Glomerular visceral epithelial cell (primary cell): ENCODE results near the gene EHMT1.

ENCODE experiments used
- DNase-seq: peaks from one replicate; pipeline ENCODE4 v3.0.0-alpha.2; 2016; ENCODE audit errors: extremely low spot score

Gene EHMT1

GRCh38 chr9:137618105-137619067 is at the start of gene EHMT1:
TSS of gene EHMT1 (plus strand) at chr9:137619005. CDS start at chr9:137619029, 24 bp downstream.
- peak; percentile 93 for DNase-seq

GRCh38 chr9:137569609-137570203 is 49.1 kb upstream of the EHMT1 start:
- DNase-seq, result no peak

GRCh38 chr9:137570566-137570965 is 48.2 kb upstream of the EHMT1 start:
- DNase-seq, result no peak

- DNase-seq, result no peak
Observed at GRCh38 chr9:137574192-137574591, 44.6 kb upstream of the EHMT1 start.

DNA sequence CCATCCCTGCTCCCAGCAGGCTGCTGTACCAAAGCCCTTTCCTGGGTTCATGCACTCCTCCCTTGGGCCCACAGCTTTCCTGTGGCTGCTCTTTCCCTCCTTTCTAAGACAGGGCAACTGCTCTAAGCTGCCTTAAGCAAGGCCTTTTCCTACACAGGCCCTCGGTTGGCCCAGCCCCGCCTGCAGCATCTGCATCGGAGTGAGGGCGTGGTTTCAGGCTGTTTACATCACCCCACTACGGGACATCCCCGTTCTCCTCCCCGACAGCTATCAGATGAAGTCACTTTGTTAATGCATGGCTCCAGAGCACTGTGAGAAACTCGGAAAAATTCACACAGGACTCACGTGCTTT is 43.5 kb upstream of the EHMT1 start:
- no peak for DNase-seq

DNA sequence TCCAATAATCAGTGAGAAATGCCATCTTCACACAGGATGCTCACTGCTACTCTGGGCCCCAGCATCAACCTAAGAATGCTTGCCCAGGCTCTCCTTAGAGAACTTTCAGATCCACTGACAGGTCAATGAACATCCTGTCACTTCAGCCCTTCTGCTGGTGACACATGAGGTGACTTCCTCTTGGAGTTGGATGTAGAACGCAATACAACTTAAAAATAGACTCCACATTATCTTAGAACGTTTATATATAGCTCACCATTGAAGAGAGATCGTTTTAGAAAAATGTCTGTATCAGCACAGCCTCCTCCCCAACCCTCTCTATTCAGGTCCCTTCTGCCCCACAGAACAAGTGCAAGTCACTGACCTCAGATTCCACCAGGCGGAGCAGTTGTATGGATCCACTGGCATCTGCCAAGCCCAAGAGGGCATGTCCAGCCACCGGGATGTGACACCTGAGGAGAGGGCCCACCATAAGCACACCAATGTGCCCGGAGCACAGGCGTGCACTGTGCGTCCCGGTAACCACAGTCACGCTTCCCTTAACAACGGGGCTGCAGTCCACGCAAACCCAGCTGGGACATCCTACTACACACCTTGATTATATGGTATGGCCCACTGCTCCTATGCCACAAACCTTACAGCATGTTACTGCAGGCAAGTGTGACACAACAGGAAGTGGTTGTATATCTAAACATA is 42.9 kb upstream of the EHMT1 start:
- no peak for DNase-seq

DNA sequence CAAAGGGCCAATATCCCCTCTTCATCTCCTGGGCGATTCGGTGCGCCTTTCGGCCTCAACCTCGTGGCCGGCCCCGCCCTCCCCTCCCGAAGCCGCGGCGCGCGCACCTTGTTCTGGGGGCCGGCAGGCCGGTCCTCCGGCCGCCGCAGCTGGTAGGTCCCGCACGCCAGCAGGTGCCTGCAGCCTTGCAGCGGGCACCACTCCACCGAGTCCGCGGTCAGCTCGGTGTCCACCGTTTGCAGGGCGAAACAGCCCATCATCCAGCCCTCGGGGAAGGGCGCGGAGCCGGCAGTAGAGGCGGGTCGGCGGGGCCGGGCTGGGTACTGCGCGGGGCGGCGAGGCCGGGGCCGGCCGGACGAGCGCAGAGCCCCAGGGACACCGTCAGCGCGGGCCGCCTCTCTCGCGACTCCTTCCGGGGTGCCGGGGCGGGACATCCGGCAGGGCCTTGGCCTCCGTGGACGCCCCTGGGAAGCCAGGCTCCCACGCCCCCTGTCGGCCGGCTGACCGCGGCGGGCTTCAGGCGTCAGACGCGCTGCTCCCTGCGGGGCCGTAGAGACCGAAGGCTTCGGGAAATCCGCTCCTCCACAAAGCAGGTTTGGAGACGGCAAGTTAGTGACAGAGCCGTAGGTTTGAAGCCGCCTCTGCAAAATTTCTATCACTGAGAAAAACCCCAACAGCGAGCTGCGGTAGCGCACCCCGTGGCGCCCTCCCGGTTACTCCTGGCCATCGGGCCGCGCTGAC is 40.1 kb upstream of the EHMT1 start, which contains the start of gene DPH7:
DPH7 (minus strand) TSS at position 408 of the 741 bp plus-strand sequence; CDS start at position 260, 148 bp downstream.
- peak; percentile 92 for DNase-seq

- no peak for DNase-seq
Observed at GRCh38 chr9:137579259-137579604, 39.6 kb upstream of the EHMT1 start.

GRCh38 chr9:137580209-137580953 is 38.4 kb upstream of the EHMT1 start:
- DNase-seq, result no peak

GRCh38 chr9:137580954-137581322 is 37.9 kb upstream of the EHMT1 start:
- DNase-seq, result no peak

- no peak for DNase-seq
Observed at GRCh38 chr9:137581361-137582285, 37.2 kb upstream of the EHMT1 start.

- DNase-seq, result no peak
Observed at GRCh38 chr9:137582286-137582860, 36.4 kb upstream of the EHMT1 start.

GRCh38 chr9:137583347-137583746 is 35.5 kb upstream of the EHMT1 start:
- no peak for DNase-seq

DNA sequence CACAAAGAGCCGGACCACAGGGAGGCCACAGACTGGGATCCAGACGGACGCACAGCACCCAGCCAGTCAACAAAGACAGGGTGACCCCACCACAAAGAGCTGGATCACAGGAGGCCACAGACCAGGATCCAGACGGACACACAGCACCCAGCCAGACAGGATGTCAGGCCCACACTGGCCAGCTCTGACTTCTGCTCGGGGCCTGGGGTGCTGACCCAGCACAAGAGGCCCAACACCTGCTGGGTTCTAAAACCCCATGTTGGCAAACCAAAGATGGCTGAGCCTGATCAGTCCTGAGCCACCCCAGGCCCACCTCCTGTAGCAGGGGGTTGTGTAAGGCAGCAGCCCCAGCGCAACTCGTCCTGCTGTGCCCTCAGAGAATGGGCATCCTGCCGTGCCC is 34.8 kb upstream of the EHMT1 start:
- no peak for DNase-seq

DNA sequence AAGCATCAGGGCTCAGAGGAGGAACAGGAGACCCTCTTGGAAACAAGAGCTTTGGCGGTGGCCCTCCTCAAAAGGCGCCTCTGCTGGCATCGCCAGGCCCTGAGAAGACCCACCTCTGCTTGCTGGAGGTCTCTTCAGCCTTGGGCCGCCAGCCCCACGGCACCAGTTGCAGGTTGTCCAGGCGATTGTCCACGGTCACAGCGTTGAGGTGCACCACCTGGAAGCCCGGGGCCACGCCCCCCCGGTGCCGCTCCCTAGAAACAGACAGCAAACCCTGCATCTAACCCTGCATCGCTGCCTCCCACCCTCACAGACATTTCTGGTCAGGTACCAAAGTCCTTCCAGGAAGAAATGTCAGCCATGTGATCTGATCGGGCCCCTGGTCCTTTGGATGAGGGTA is 32.0 kb upstream of the EHMT1 start:
- no peak for DNase-seq

DNA sequence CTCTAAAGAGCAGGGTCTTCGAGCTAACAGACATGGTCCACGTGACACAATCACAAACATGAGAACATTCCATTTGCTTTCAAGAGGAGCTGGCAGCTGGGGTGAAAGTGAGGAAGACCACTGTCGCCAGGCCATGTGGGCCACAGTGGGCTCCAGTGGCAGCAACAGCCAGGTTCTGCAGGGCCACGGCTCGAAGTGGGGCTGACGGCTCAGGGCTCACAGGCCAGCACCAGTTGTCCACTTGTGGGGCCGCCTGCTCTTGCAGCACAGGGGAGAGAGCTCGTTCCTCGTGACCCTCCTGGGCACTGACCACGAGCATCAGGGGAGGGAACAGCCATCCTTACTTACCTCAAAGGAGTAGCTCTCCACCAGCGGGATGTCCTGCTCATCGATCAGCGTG is 30.5 kb upstream of the EHMT1 start:
- no peak for DNase-seq

DNA sequence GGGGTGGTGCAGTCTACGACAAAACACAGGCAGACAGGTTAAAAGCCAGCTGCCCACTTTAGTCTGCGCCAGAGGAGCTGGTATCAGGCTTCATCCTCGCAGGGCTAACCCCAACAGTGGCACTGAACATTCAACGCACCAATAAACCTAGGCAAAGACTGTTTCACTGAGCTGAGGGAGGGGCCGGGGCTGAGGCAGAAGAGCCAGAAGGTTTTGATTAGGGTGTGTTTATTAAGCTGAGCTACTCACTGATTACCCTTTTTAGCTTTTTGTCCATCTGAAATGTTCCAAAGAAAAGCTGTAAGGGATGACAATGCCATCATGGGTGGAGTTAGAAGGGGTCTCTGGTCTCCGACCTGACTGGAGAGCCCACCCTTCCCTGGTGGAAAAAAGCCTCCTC is 29.9 kb upstream of the EHMT1 start:
- DNase-seq, result no peak

- no peak for DNase-seq
Observed at GRCh38 chr9:137589441-137590122, 29.2 kb upstream of the EHMT1 start.

DNA sequence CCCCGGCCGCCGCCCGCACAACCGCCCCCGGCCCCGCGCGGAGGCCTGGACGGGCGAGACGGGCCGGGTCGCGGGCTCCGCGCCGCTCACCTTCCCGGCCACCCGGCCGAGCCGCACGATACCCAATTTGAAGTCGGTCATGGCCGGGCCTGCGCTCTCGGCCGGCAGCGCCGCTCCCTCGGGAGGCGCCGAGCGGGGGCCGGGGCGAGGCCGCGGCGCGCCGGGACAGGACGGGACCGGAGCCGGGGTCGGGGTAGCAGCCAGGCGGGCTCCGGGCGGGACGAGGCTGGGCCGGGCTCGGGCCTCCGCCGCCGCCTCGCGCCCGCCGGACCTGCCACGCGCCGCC is 28.7 kb upstream of the EHMT1 start:
- no peak for DNase-seq
